HG03521 (cell line): ENCODE results near the gene CCDC50.

ENCODE experiments used
- ATAC-seq: cut with Tn5 transposase; IDR thresholded peaks from one replicate; pipeline ENCODE4 v1.9.1; 2021; ENCODE audit warnings: mild to moderate bottlenecking, moderate library complexity; ENCODE audit not compliant: unreplicated experiment

The CCDC50 gene

GRCh38 chr3:191328962-191329653 lies at the start of gene CCDC50:
TSS of gene CCDC50 (plus strand) at chr3:191329394. CDS start at chr3:191329675, 281 bp downstream.
- ATAC-seq: peak; percentile 74

- ATAC-seq: no peak
Measured at GRCh38 chr3:191280111-191280510, 49.1 kb upstream of the CCDC50 start.

- no peak for ATAC-seq
Measured at GRCh38 chr3:191280882-191281281, 48.3 kb upstream of the CCDC50 start.

- ATAC-seq: no peak
Measured at GRCh38 chr3:191282251-191283185, 46.7 kb upstream of the CCDC50 start.

GRCh38 chr3:191283400-191283799 lies 45.8 kb upstream of the CCDC50 start:
- peak; percentile 58 for ATAC-seq

- ATAC-seq: peak; percentile 86
Measured at GRCh38 chr3:191290311-191291025, 38.7 kb upstream of the CCDC50 start.

- no peak for ATAC-seq
Measured at GRCh38 chr3:191292243-191293015, 36.8 kb upstream of the CCDC50 start.

GRCh38 chr3:191294291-191294690 lies 34.9 kb upstream of the CCDC50 start:
- ATAC-seq: no peak

GRCh38 chr3:191296041-191296541 lies 33.1 kb upstream of the CCDC50 start:
- ATAC-seq: peak; percentile 79

GRCh38 chr3:191298846-191299245 lies 30.3 kb upstream of the CCDC50 start:
- ATAC-seq: no peak

GRCh38 chr3:191300422-191300821 lies 28.8 kb upstream of the CCDC50 start:
- ATAC-seq: no peak

- peak; percentile 76 for ATAC-seq
Measured at GRCh38 chr3:191301017-191301416, 28.2 kb upstream of the CCDC50 start.

- no peak for ATAC-seq
Measured at GRCh38 chr3:191301782-191302411, 27.3 kb upstream of the CCDC50 start.

GRCh38 chr3:191302451-191302850 lies 26.7 kb upstream of the CCDC50 start:
- no peak for ATAC-seq

GRCh38 chr3:191303596-191303995 lies 25.6 kb upstream of the CCDC50 start:
- no peak for ATAC-seq

GRCh38 chr3:191306428-191306827 lies 22.8 kb upstream of the CCDC50 start:
- ATAC-seq: no peak

GRCh38 chr3:191307341-191307740 lies 21.9 kb upstream of the CCDC50 start:
- ATAC-seq: no peak

- ATAC-seq: no peak
Measured at GRCh38 chr3:191313296-191313695, 15.9 kb upstream of the CCDC50 start.

GRCh38 chr3:191314109-191314728 lies 15.0 kb upstream of the CCDC50 start:
- ATAC-seq: no peak
